GM21390 (cell line): ENCODE measurements around the gene ANKRD65.
"Not testable (repeated sequence)": the region's sequence is repeated elsewhere in the genome, so short reads cannot be mapped to it uniquely, and the experiment has no call there.

Experiments
- ATAC-seq: cut with Tn5 transposase; IDR thresholded peaks from one replicate; pipeline ENCODE4 v1.9.1; 2021; ENCODE audit not compliant: unreplicated experiment

Gene ANKRD65

GRCh38 chr1:1417825-1418463 lies 3.1 kb downstream of the ANKRD65 start:
- ATAC-seq, result not testable (repeated sequence)

- ATAC-seq, result not testable (repeated sequence)
These were observed 3.7 kb downstream of the ANKRD65 start for GRCh38 chr1:1417396-1417795.

GRCh38 chr1:1415751-1416150 lies 5.3 kb downstream of the ANKRD65 start:
- no peak for ATAC-seq

GRCh38 chr1:1412311-1412902 lies 8.7 kb downstream of the ANKRD65 start:
- not testable (repeated sequence) for ATAC-seq

- ATAC-seq, result no peak
These were observed 9.4 kb downstream of the ANKRD65 start for GRCh38 chr1:1411626-1412025.

- ATAC-seq, result not testable (repeated sequence)
These were observed 10.8 kb downstream of the ANKRD65 start for GRCh38 chr1:1410238-1410637.

- peak; percentile 20 for ATAC-seq
These were observed 13.3 kb downstream of the ANKRD65 start for GRCh38 chr1:1407636-1408318.

GRCh38 chr1:1406821-1407635 lies 14.0 kb downstream of the ANKRD65 start, which contains the start of gene MRPL20:
Gene MRPL20 (minus strand): TSS chr1:1407293. CDS start chr1:1407217, 76 bp downstream.
- ATAC-seq, result peak; percentile 92

- ATAC-seq, result no peak
These were observed 14.8 kb downstream of the ANKRD65 start for GRCh38 chr1:1406101-1406820.

GRCh38 chr1:1403653-1404052 lies 17.4 kb downstream of the ANKRD65 start:
- ATAC-seq, result no peak

- ATAC-seq, result not testable (repeated sequence)
These were observed 18.1 kb downstream of the ANKRD65 start for GRCh38 chr1:1402901-1403392.

- no peak for ATAC-seq
These were observed 18.8 kb downstream of the ANKRD65 start for GRCh38 chr1:1402072-1402900.

GRCh38 chr1:1401457-1402010 lies 19.5 kb downstream of the ANKRD65 start:
- ATAC-seq, result no peak

- no peak for ATAC-seq
These were observed 20.3 kb downstream of the ANKRD65 start for GRCh38 chr1:1400576-1401456.

- peak; percentile 6 for ATAC-seq
These were observed 21.1 kb downstream of the ANKRD65 start for GRCh38 chr1:1399872-1400575.

- peak; percentile 91 for ATAC-seq
These were observed 21.7 kb downstream of the ANKRD65 start, which contains the start of gene CCNL2 for GRCh38 chr1:1399187-1399871. Gene CCNL2 (minus strand): TSS chr1:1399335. CDS start chr1:1399306, 29 bp downstream.

GRCh38 chr1:1398677-1399186 lies 22.3 kb downstream of the ANKRD65 start:
- ATAC-seq, result peak; percentile 19
